Activated CD4-positive, alpha-beta T cell treated with anti-CD3 and anti-CD28 coated beads for 36 hours (primary cell): ENCODE measurements around the gene VPS13D. TPM values are rescaled to one million over a fixed set of nuclear protein-coding genes. Genes with fewer than 3 reads are reported as not detected.

Experiments used
- ATAC-seq: fragments of 200-7000 bp; cut with Tn5 transposase; one replicate; pipeline ENCODE4 v1.10.0; 2021; ENCODE audit warnings: mild to moderate bottlenecking, moderate library complexity
- CTCF ChIA-PET: fragments of 350-600 bp; sonication (Branson Sonifier 250); formaldehyde crosslinking; loops from one replicate; lab custom pipeline; 2021; ENCODE audit warnings: antibody characterized with exemption; lab: Charles Lee
- POLR2A ChIA-PET: fragments of 350-600 bp; sonication (Branson Sonifier 250); formaldehyde crosslinking; loops from one replicate; lab custom pipeline; 2021; ENCODE audit warnings: antibody characterized with exemption, inconsistent platforms; lab: Charles Lee
- DNase-seq: peaks from one replicate; pipeline ENCODE4 v3.0.0-alpha.2; 2020
- H3K27ac Mint-ChIP-seq: one replicate; pipeline ENCODE4 v1.8.0; 2021; ENCODE audit warnings: mixed read lengths
- H3K27me3 Mint-ChIP-seq: one replicate; pipeline ENCODE4 v1.8.0; 2021; ENCODE audit warnings: mixed read lengths
- H3K36me3 Mint-ChIP-seq: one replicate; pipeline ENCODE4 v1.8.0; 2021; ENCODE audit warnings: low read depth, mixed read lengths
- H3K4me1 Mint-ChIP-seq: one replicate; pipeline ENCODE4 v1.8.0; 2021; ENCODE audit warnings: mixed read lengths
- H3K4me3 Mint-ChIP-seq: one replicate; pipeline ENCODE4 v1.8.0; 2021; ENCODE audit warnings: mild to moderate bottlenecking, moderate library complexity, mixed read lengths
- H3K9me3 Mint-ChIP-seq: one replicate; pipeline ENCODE4 v1.8.0; 2021; ENCODE audit warnings: low read depth, mixed read lengths
- intact Hi-C, 2 experiments: fragments of 100-400 bp; cut with DNase I in 1 of 2; cut with micrococcal nuclease in 1 of 2; formaldehyde crosslinking; loops; one replicate each; pipeline versions ENCODE4 v1.14.2 to v1.15.1; 2022 to 2024; cut with DNase I, micrococcal nuclease
- total RNA-seq, 2 experiments: library from RNA; stranded (reverse); gene quantifications; one replicate each; pipeline ENCODE4 v1.2.3, GENCODE V29; 2021

VPS13D gene
- total RNA-seq, 2 experiments from 2014 or later: 20.6 to 22.9 TPM

- ChIA-PET CTCF (interaction anchor here (0.7 to 2.1 kb wide), 3 partner anchors 9 to 38 kb away, joined by 4 to 8 read pairs (median 6); no protein-coding TSS in a partner anchor), POLR2A (no interaction called here)
- Mint-ChIP-seq H3K4me1 (peaks cover 73% of the 10 kb centered on the region), H3K4me3 (no peak overlapping the region), H3K36me3 (peaks cover 38% of the 10 kb centered on the region), H3K9me3 (peaks cover 5% of the 10 kb centered on the region), H3K27ac (peak overlapping the region; percentile 81), H3K27me3 (peaks cover 4% of the 10 kb centered on the region)
- ATAC-seq (no peak), DNase-seq (no peak)
- intact Hi-C loops: loop anchor here in 1 of 2 experiments (5.0 kb wide), 1 partner anchor 392 kb away; no protein-coding TSS in a partner anchor
Measured at GRCh38 chr1:12439073-12439472, 209.2 kb downstream of the VPS13D start.

DNA sequence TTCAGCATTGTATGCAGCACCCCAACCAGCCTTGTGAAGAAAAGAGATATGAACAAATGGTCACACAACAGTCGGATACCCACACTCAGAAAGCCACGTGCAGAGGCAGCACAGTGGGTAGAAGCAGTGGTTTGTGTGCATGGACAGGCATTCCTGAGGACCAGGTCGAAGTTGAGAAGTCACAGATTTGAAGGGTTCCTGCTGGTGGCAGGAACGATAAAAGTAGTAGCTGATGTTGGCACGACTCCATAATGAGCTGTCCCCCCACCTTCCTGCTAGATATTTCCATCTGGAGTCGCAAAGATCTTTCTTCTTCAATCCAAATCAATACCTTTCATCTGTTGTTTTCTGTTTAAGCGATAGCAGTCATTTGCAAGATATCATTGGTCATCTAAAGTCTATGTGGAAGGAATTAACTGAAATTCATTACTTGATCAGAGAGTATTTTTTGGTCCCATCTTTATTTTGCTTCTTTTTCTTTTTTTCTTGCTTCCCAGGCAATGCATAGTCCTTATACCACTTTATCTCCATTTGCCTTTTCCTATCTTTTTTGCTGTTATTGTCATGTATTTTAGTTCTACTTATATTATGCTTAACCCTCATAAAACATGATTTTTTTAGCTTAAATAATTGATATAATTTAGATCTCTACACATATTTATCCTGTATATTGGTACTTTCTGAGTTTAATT, 211.7 kb downstream of the VPS13D start:
- POLR2A ChIA-PET: no interaction called here
- Mint-ChIP-seq H3K4me1 (peaks cover 55% of the 10 kb centered on the region), H3K27me3 (peaks cover 7% of the 10 kb centered on the region), H3K9me3 (peaks cover 5% of the 10 kb centered on the region), H3K4me3 (no peak overlapping the region), H3K27ac (no peak overlapping the region), H3K36me3 (peaks cover 49% of the 10 kb centered on the region)
- DNase-seq (no peak), ATAC-seq (no peak)
- intact Hi-C loops: no loop called here
- CTCF ChIA-PET: interaction anchor here (0.5 to 1.0 kb wide), 3 partner anchors 60 to 132 kb away, joined by 3 read pairs; no protein-coding TSS in a partner anchor

- H3K27ac Mint-ChIP-seq: no peak overlapping the region
- peaks cover 51% of the 10 kb centered on the region for H3K36me3 Mint-ChIP-seq
- no peak overlapping the region for H3K4me3 Mint-ChIP-seq
- peaks cover 5% of the 10 kb centered on the region for H3K9me3 Mint-ChIP-seq
- DNase-seq (no peak), ATAC-seq (no peak)
- POLR2A ChIA-PET: no interaction called here
- H3K4me1 Mint-ChIP-seq: peaks cover 53% of the 10 kb centered on the region
- H3K27me3 Mint-ChIP-seq: peaks cover 7% of the 10 kb centered on the region
- intact Hi-C loops: no loop called here
- CTCF ChIA-PET: interaction anchor here (1.0 kb wide), 1 partner anchor 94 kb away, joined by 3 read pairs; no protein-coding TSS in a partner anchor
Measured at GRCh38 chr1:12442217-12442616, 212.4 kb downstream of the VPS13D start.

GRCh38 chr1:12443151-12443550, 213.3 kb downstream of the VPS13D start:
- Mint-ChIP-seq H3K27ac (no peak overlapping the region), H3K9me3 (peaks cover 4% of the 10 kb centered on the region), H3K4me3 (no peak overlapping the region), H3K36me3 (peaks cover 46% of the 10 kb centered on the region), H3K4me1 (peaks cover 49% of the 10 kb centered on the region), H3K27me3 (peaks cover 10% of the 10 kb centered on the region)
- CTCF ChIA-PET: no interaction called here
- intact Hi-C loops: no loop called here
- POLR2A ChIA-PET: interaction anchor here (0.6 kb wide), 1 partner anchor 175 kb away, joined by 5 read pairs; the partner anchor contains the start of gene DHRS3
- DNase-seq (no peak), ATAC-seq (no peak)

DNA sequence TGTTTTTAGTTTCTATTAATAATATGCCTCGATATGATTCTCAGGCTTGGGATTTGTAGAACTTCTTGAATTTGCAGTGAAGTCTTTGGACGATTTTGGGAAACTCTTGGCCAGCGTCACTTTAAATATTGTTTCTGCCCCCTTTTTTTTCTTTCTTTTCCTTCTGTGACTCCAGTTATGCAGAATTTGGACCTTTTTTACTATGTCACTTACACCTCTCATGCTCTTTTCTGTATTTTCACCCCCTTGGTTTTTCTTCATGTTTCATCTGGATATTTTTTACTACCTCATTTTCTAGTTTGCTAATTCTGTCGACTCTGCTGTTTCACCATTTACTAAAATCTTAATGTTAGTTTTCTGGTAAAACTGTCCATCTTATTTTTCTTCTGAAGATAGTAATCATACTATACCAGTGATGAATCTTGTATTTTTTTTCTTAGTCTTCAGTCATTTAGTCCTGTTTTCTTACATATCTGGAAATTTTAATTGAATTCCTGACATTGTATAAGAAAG, 214.6 kb downstream of the VPS13D start:
- H3K4me3 Mint-ChIP-seq: no peak overlapping the region
- ChIA-PET POLR2A (no interaction called here), CTCF (no interaction called here)
- no peak for DNase-seq
- ATAC-seq: no peak
- peaks cover 10% of the 10 kb centered on the region for H3K27me3 Mint-ChIP-seq
- no peaks in the 10 kb centered on the region for H3K9me3 Mint-ChIP-seq
- H3K27ac Mint-ChIP-seq: no peak overlapping the region
- H3K36me3 Mint-ChIP-seq: peaks cover 35% of the 10 kb centered on the region
- peaks cover 49% of the 10 kb centered on the region for H3K4me1 Mint-ChIP-seq
- intact Hi-C loops: no loop called here

- POLR2A ChIA-PET: no interaction called here
- no peak overlapping the region for H3K4me3 Mint-ChIP-seq
- H3K27me3 Mint-ChIP-seq: peaks cover 10% of the 10 kb centered on the region
- no peak for DNase-seq
- ATAC-seq: no peak
- peaks cover 49% of the 10 kb centered on the region for H3K4me1 Mint-ChIP-seq
- H3K9me3 Mint-ChIP-seq: no peaks in the 10 kb centered on the region
- intact Hi-C loops: loop anchor here in 1 of 2 experiments (5.0 kb wide), 1 partner anchor 388 kb away; no protein-coding TSS in a partner anchor
- H3K27ac Mint-ChIP-seq: no peak overlapping the region
- CTCF ChIA-PET: no interaction called here
- H3K36me3 Mint-ChIP-seq: peaks cover 31% of the 10 kb centered on the region
Measured at GRCh38 chr1:12445257-12445656, 215.4 kb downstream of the VPS13D start.

DNA sequence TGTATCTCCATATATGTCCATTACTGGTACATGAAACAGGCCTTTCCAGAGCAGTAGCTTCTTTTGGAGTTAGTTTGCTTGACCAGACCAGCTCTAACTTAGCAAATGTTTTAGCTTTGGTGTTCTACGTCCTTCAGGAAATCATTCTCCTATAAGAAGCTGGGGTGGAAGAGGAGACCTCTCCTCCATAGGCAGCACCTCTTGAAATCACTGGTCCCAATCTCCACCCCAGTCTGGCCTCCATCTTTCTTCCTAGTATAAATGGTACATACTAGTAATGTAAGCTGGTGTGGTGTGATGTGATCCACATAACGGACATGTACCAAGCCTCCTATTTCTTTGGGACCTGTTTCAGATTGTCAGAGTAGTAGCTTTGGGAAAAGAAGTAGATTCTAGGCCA, 216.8 kb downstream of the VPS13D start:
- CTCF ChIA-PET: interaction anchor here (0.6 to 0.7 kb wide), 2 partner anchors 78 to 176 kb away, joined by 3 to 5 read pairs; no protein-coding TSS in a partner anchor
- intact Hi-C loops: loop anchor here in 1 of 2 experiments (5.0 kb wide), 1 partner anchor 389 kb away; no protein-coding TSS in a partner anchor
- POLR2A ChIA-PET: interaction anchor here (0.6 kb wide), 1 partner anchor 171 kb away, joined by 3 read pairs; the partner anchor contains the start of gene DHRS3
- Mint-ChIP-seq H3K27me3 (peaks cover 8% of the 10 kb centered on the region), H3K4me3 (no peak overlapping the region), H3K4me1 (peaks cover 58% of the 10 kb centered on the region), H3K27ac (no peak overlapping the region), H3K36me3 (peaks cover 39% of the 10 kb centered on the region), H3K9me3 (no peaks in the 10 kb centered on the region)
- DNase-seq (no peak), ATAC-seq (no peak)

GRCh38 chr1:12447307-12447706, 217.5 kb downstream of the VPS13D start:
- DNase-seq: no peak
- Mint-ChIP-seq H3K4me3 (no peak overlapping the region), H3K27ac (no peak overlapping the region), H3K4me1 (peaks cover 60% of the 10 kb centered on the region), H3K27me3 (peaks cover 8% of the 10 kb centered on the region), H3K36me3 (peaks cover 43% of the 10 kb centered on the region), H3K9me3 (no peaks in the 10 kb centered on the region)
- intact Hi-C loops: loop anchor here in 1 of 2 experiments (5.0 kb wide), 1 partner anchor 390 kb away; no protein-coding TSS in a partner anchor
- ATAC-seq: no peak
- CTCF ChIA-PET: interaction anchor here (0.6 to 2.5 kb wide), 5 partner anchors 9 to 429 kb away, joined by 3 to 8 read pairs (median 5); no protein-coding TSS in a partner anchor
- POLR2A ChIA-PET: no interaction called here

GRCh38 chr1:12447849-12448312, 218.1 kb downstream of the VPS13D start:
- H3K27me3 Mint-ChIP-seq: peaks cover 10% of the 10 kb centered on the region
- intact Hi-C loops: loop anchor here (2.0 to 5.0 kb wide), 2 partner anchors 33 to 391 kb away; no protein-coding TSS in a partner anchor
- DNase-seq (no peak), ATAC-seq (no peak)
- peaks cover 49% of the 10 kb centered on the region for H3K36me3 Mint-ChIP-seq
- H3K9me3 Mint-ChIP-seq: no peaks in the 10 kb centered on the region
- H3K4me1 Mint-ChIP-seq: peaks cover 60% of the 10 kb centered on the region
- H3K27ac Mint-ChIP-seq: peak overlapping the region; percentile 35
- no peak overlapping the region for H3K4me3 Mint-ChIP-seq
- CTCF ChIA-PET: interaction anchor here (0.6 to 2.5 kb wide), 5 partner anchors 9 to 430 kb away, joined by 3 to 8 read pairs (median 4); no protein-coding TSS in a partner anchor
- POLR2A ChIA-PET: no interaction called here

GRCh38 chr1:12448746-12449177, 218.9 kb downstream of the VPS13D start:
- DNase-seq: no peak
- Mint-ChIP-seq H3K36me3 (peaks cover 45% of the 10 kb centered on the region), H3K9me3 (no peaks in the 10 kb centered on the region), H3K4me1 (peaks cover 69% of the 10 kb centered on the region), H3K4me3 (peak overlapping the region; percentile 24), H3K27ac (peak overlapping the region; percentile 76), H3K27me3 (peaks cover 10% of the 10 kb centered on the region)
- intact Hi-C loops: loop anchor here (1.0 to 5.0 kb wide), 16 partner anchors 14 to 540 kb away; no protein-coding TSS in a partner anchor
- ChIA-PET CTCF (interaction anchor here (0.9 to 2.5 kb wide), 3 partner anchors 10 to 41 kb away, joined by 4 to 8 read pairs (median 4); no protein-coding TSS in a partner anchor), POLR2A (interaction anchor here (0.7 kb wide), 1 partner anchor 14 kb away, joined by 4 read pairs; no protein-coding TSS in a partner anchor)
- ATAC-seq: no peak
